Neural progenitor cell (in vitro differentiated cells): ENCODE results near the gene HOXC12.

ENCODE experiments used
- EZH2 ChIP-seq: fragments of 200-600 bp; sonication (generic); IDR thresholded peaks from 2 replicates; pipeline ENCODE4 v1.6.1; 2017; ENCODE audit warnings: antibody characterized with exemption, mild to moderate bottlenecking, moderate library complexity
- EZH2phosphoT487 ChIP-seq: fragments of 200-600 bp; sonication (generic); IDR thresholded peaks from 2 replicates; pipeline ENCODE4 v1.6.1; 2017; ENCODE audit warnings: antibody characterized with exemption
- TF ChIP-seq, protein P1 (sequence below): fragments of 200-600 bp; sonication (generic); IDR thresholded peaks from 2 replicates; pipeline ENCODE4 v1.5.1; 2017; ENCODE audit warnings: antibody characterized with exemption, mild to moderate bottlenecking

DNA sequence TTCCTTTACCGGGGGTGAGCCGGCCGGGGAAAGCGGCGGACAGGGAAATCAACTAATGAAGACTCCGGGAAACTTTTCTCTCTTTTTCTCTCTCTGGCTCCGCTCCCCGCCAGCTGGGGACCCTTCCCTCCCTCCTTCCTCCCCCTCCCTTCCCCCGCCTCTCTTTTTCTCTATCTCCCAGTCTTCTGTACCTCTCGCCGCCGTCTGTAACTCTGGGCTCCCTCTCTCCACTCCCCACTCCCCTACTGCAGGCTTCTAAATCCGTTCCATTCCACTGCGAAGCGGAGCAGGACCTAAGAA is 11.3 kb downstream of the HOXC12 start:
- TF ChIP-seq, protein P1, sequence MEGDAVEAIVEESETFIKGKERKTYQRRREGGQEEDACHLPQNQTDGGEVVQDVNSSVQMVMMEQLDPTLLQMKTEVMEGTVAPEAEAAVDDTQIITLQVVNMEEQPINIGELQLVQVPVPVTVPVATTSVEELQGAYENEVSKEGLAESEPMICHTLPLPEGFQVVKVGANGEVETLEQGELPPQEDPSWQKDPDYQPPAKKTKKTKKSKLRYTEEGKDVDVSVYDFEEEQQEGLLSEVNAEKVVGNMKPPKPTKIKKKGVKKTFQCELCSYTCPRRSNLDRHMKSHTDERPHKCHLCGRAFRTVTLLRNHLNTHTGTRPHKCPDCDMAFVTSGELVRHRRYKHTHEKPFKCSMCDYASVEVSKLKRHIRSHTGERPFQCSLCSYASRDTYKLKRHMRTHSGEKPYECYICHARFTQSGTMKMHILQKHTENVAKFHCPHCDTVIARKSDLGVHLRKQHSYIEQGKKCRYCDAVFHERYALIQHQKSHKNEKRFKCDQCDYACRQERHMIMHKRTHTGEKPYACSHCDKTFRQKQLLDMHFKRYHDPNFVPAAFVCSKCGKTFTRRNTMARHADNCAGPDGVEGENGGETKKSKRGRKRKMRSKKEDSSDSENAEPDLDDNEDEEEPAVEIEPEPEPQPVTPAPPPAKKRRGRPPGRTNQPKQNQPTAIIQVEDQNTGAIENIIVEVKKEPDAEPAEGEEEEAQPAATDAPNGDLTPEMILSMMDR = no peak
- TF ChIP-seq EZH2phosphoT487 = no peak
- TF ChIP-seq EZH2 = no peak
